Hematopoietic multipotent progenitor cell (in vitro differentiated cells): ENCODE measurements around the gene TCL1B. TPM values are rescaled to one million over a fixed set of nuclear protein-coding genes. Genes with fewer than 3 reads are reported as not detected.

Experiments
- DNase-seq, 3 donors: peaks; one replicate each; pipeline ENCODE4 v3.0.0-alpha.2; 2011 to 2015; ENCODE audit warnings: low read depth in 2 of 3, low spot score in 2 of 3
- total RNA-seq: library from RNA; depleted of rRNA; stranded (reverse); fragments of >200 nt; gene quantifications from one replicate; pipeline ENCODE4 v1.2.3, GENCODE V29; 2012

TCL1B gene
- not detected for total RNA-seq

- DNase-seq: no peak
Observed at GRCh38 chr14:95685978-95686922, at the start of gene TCL1B. Gene TCL1B (plus strand): TSS chr14:95686426. CDS start chr14:95686468, 42 bp downstream.

- no peak for DNase-seq
Observed at GRCh38 chr14:95644981-95645380, 41.2 kb upstream of the TCL1B start.

- no peak for DNase-seq
Observed at GRCh38 chr14:95645389-95645996, 40.7 kb upstream of the TCL1B start.

- DNase-seq: no peak
Observed at GRCh38 chr14:95647926-95648325, 38.3 kb upstream of the TCL1B start.

GRCh38 chr14:95649230-95649629, 37.0 kb upstream of the TCL1B start:
- DNase-seq: no peak

GRCh38 chr14:95651028-95651427, 35.2 kb upstream of the TCL1B start:
- DNase-seq: no peak

GRCh38 chr14:95651821-95652583, 34.2 kb upstream of the TCL1B start:
- DNase-seq: no peak

GRCh38 chr14:95652690-95653089, 33.5 kb upstream of the TCL1B start:
- DNase-seq: no peak

GRCh38 chr14:95655461-95655860, 30.8 kb upstream of the TCL1B start:
- no peak for DNase-seq

- no peak for DNase-seq
Observed at GRCh38 chr14:95656634-95657033, 29.6 kb upstream of the TCL1B start.

GRCh38 chr14:95657454-95657853, 28.8 kb upstream of the TCL1B start:
- no peak for DNase-seq

GRCh38 chr14:95659293-95659989, 26.8 kb upstream of the TCL1B start:
- no peak for DNase-seq

GRCh38 chr14:95659990-95660385, 26.2 kb upstream of the TCL1B start:
- DNase-seq: no peak

- no peak for DNase-seq
Observed at GRCh38 chr14:95660651-95661515, 25.3 kb upstream of the TCL1B start.

- DNase-seq: peak in 1 of 3 donors; percentile 53
Observed at GRCh38 chr14:95662376-95663186, 23.6 kb upstream of the TCL1B start.

GRCh38 chr14:95663226-95663797, 22.9 kb upstream of the TCL1B start:
- no peak for DNase-seq

GRCh38 chr14:95664066-95664465, 22.2 kb upstream of the TCL1B start:
- DNase-seq: no peak

GRCh38 chr14:95664546-95664945, 21.7 kb upstream of the TCL1B start:
- peak in 1 of 3 donors; percentile 4 for DNase-seq
